Type B pancreatic cell (in vitro differentiated cells): ENCODE data around the gene MIOX. TPM values are rescaled to one million over a fixed set of nuclear protein-coding genes. Genes with fewer than 3 reads are reported as not detected.

Source experiments
- DNase-seq: peaks from one replicate; pipeline ENCODE4 v3.0.0; 2021; ENCODE audit warnings: mixed read lengths; ENCODE audit not compliant: unreplicated experiment; ENCODE audit errors: extremely low spot score
- H3K27ac Mint-ChIP-seq: 2 replicates; pipeline ENCODE4 v1.8.0; 2021; ENCODE audit warnings: mild to moderate bottlenecking, mixed read lengths
- H3K27me3 Mint-ChIP-seq: 2 replicates; pipeline ENCODE4 v1.8.0; 2021; ENCODE audit warnings: mixed read lengths
- H3K36me3 Mint-ChIP-seq: 2 replicates; pipeline ENCODE4 v1.8.0; 2021; ENCODE audit warnings: mixed read lengths
- H3K4me1 Mint-ChIP-seq: one replicate; pipeline ENCODE4 v1.8.0; 2021; ENCODE audit warnings: mixed read lengths; ENCODE audit not compliant: unreplicated experiment
- H3K4me3 Mint-ChIP-seq: 2 replicates; pipeline ENCODE4 v1.8.0; 2021; ENCODE audit warnings: mild to moderate bottlenecking, mixed read lengths
- H3K9me3 Mint-ChIP-seq: 2 replicates; pipeline ENCODE4 v1.8.0; 2021; ENCODE audit warnings: mixed read lengths
- total RNA-seq: library from RNA; stranded (reverse); gene quantifications from 2 replicates; pipeline ENCODE4 v1.2.1, GENCODE V29; 2021; ENCODE audit warnings: low replicate concordance
- TF ChIP-seq, protein P1 (sequence below): fragments of 200-600 bp; sonication (generic); conservative IDR thresholded peaks from 2 replicates; pipeline ENCODE4 v1.5.0; 2021; ENCODE audit warnings: antibody characterized with exemption, mild to moderate bottlenecking

The MIOX gene
- total RNA-seq, 1 donor from 2014 or later: not detected

DNA sequence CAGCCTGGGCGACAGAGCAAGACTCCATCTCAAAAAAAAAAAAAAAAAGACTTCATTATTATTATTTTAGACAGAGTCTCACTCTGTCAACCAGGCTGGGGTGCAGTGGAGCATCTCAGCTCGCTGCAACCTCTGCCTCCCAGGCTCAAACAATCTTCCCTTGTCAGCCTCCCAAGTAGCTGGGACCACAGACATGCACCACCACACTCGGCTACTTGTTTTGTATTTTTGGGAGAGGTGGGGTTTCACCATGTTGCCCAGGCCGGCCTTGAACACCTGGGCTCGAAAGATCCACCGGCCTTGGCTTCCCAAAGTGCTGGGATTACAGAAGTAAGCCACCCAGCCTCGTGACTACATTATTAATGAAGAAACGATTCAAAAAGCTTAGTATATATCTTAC lies 48.5 kb downstream of the MIOX start:
- TF ChIP-seq, protein P1, sequence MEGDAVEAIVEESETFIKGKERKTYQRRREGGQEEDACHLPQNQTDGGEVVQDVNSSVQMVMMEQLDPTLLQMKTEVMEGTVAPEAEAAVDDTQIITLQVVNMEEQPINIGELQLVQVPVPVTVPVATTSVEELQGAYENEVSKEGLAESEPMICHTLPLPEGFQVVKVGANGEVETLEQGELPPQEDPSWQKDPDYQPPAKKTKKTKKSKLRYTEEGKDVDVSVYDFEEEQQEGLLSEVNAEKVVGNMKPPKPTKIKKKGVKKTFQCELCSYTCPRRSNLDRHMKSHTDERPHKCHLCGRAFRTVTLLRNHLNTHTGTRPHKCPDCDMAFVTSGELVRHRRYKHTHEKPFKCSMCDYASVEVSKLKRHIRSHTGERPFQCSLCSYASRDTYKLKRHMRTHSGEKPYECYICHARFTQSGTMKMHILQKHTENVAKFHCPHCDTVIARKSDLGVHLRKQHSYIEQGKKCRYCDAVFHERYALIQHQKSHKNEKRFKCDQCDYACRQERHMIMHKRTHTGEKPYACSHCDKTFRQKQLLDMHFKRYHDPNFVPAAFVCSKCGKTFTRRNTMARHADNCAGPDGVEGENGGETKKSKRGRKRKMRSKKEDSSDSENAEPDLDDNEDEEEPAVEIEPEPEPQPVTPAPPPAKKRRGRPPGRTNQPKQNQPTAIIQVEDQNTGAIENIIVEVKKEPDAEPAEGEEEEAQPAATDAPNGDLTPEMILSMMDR: no peak
- no peak overlapping the region for H3K4me3 Mint-ChIP-seq
- peaks cover 38% of the 10 kb centered on the region for H3K27me3 Mint-ChIP-seq
- H3K36me3 Mint-ChIP-seq: peaks cover 4% of the 10 kb centered on the region
- peaks cover 17% of the 10 kb centered on the region for H3K4me1 Mint-ChIP-seq
- H3K27ac Mint-ChIP-seq: no peak overlapping the region
- H3K9me3 Mint-ChIP-seq: no peaks in the 10 kb centered on the region
- DNase-seq: no peak

DNA sequence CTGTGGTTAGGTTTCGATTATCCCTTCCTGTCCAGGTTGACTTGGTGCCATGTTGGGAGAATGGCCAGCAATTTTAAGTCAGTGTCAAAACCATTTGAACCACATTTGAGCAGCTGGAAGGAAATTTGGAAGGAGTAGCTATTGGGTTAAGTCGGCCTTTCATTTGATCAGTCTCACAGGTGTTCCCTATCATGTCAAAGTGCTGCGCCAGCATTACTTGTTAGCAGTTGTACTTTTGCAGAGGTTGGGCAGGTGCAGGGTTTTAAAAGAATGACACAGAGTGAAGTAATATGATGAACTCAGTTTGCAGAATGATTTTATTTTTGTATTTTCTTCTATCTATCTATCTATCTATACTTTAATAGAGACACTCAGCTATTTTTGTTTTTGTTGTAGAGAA lies 49.6 kb downstream of the MIOX start:
- Mint-ChIP-seq H3K4me3 (no peak overlapping the region), H3K4me1 (peaks cover 17% of the 10 kb centered on the region), H3K36me3 (peaks cover 4% of the 10 kb centered on the region), H3K27ac (no peak overlapping the region), H3K9me3 (no peaks in the 10 kb centered on the region), H3K27me3 (peaks cover 31% of the 10 kb centered on the region)
- no peak for DNase-seq
- TF ChIP-seq, protein P1: no peak

DNA sequence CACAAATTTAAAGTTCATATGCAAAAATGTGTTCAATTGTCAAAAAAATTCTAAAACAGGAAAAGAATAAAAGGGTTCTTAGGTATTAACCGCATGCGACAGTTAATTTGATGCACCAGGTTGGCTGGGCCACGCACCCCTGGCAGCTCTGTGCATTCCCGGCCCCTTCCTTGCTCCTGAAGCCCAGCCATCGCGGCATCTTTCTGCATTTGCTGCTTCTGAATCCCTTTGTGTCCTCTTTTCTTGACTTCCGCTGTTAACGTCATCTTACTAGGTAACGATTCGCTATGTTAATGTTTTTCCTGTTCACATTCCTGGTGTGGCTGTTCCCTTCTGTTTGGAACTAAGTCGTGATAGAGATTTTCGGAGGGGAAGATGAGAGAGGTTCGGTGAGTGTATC lies 51.1 kb downstream of the MIOX start:
- no peak for DNase-seq
- Mint-ChIP-seq H3K27ac (no peak overlapping the region), H3K36me3 (peaks cover 4% of the 10 kb centered on the region), H3K9me3 (no peaks in the 10 kb centered on the region), H3K4me1 (peaks cover 21% of the 10 kb centered on the region), H3K27me3 (peaks cover 28% of the 10 kb centered on the region), H3K4me3 (no peak overlapping the region)
- TF ChIP-seq, protein P1: no peak

Other genes with a start within 250 kb of the MIOX start
- gene TUBGCP6, start 241.8 kb upstream of the MIOX start, total RNA-seq: 43.0 and 51.4 TPM in 2 replicates
- 29.5 and 37.1 TPM in 2 replicates for gene HDAC10, start 235.6 kb upstream of the MIOX start, total RNA-seq
- 11.4 and 31.3 TPM in 2 replicates for gene MAPK12, start 225.2 kb upstream of the MIOX start, total RNA-seq
- gene MAPK11, start 216.5 kb upstream of the MIOX start, total RNA-seq: 4.0 and 7.4 TPM in 2 replicates
- gene PLXNB2, start 179.2 kb upstream of the MIOX start, total RNA-seq: 352 and 500 TPM in 2 replicates
- 22.1 and 25.6 TPM in 2 replicates for gene DENND6B, start 159.8 kb upstream of the MIOX start, total RNA-seq
- gene PPP6R2, start 143.5 kb upstream of the MIOX start, total RNA-seq: 56.4 and 62.8 TPM in 2 replicates
- gene SBF1, start 11.8 kb upstream of the MIOX start, total RNA-seq: 119 and 133 TPM in 2 replicates
- gene ADM2, start 5.3 kb upstream of the MIOX start, total RNA-seq: 2.6 and 10.2 TPM in 2 replicates
- gene LMF2, start 20.8 kb downstream of the MIOX start, total RNA-seq: 65.5 and 74.0 TPM in 2 replicates
- 60.0 and 75.2 TPM in 2 replicates for gene NCAPH2, start 21.4 kb downstream of the MIOX start, total RNA-seq
- 2.0 and 6.1 TPM in 2 replicates for gene SCO2, start 38.7 kb downstream of the MIOX start, total RNA-seq
- 5.8 and 6.1 TPM in 2 replicates for gene TYMP, start 43.2 kb downstream of the MIOX start, total RNA-seq
- 0.10 TPM in 1 of 2 replicates, not detected in the other for gene KLHDC7B, start 59.0 kb downstream of the MIOX start, total RNA-seq
- gene SYCE3, start 76.1 kb downstream of the MIOX start, total RNA-seq: not detected in 2 replicates
- 68.4 and 94.5 TPM in 2 replicates for gene CPT1B, start 91.6 kb downstream of the MIOX start, total RNA-seq
- gene CHKB, start 96.0 kb downstream of the MIOX start, total RNA-seq: 88.1 and 96.9 TPM in 2 replicates
- gene MAPK8IP2, start 113.9 kb downstream of the MIOX start, total RNA-seq: 13.0 and 16.5 TPM in 2 replicates
- gene ARSA, start 141.3 kb downstream of the MIOX start, total RNA-seq: 26.1 and 32.1 TPM in 2 replicates
- 6.8 and 13.1 TPM in 2 replicates for gene SHANK3, start 186.0 kb downstream of the MIOX start, total RNA-seq